EH (cell line): Measurements from ENCODE around the gene ZMIZ1.

ENCODE experiments used
- DNase-seq: peaks from one replicate; pipeline ENCODE4 v3.0.0-alpha.2; 2015; ENCODE audit warnings: low read depth

Gene ZMIZ1

DNA sequence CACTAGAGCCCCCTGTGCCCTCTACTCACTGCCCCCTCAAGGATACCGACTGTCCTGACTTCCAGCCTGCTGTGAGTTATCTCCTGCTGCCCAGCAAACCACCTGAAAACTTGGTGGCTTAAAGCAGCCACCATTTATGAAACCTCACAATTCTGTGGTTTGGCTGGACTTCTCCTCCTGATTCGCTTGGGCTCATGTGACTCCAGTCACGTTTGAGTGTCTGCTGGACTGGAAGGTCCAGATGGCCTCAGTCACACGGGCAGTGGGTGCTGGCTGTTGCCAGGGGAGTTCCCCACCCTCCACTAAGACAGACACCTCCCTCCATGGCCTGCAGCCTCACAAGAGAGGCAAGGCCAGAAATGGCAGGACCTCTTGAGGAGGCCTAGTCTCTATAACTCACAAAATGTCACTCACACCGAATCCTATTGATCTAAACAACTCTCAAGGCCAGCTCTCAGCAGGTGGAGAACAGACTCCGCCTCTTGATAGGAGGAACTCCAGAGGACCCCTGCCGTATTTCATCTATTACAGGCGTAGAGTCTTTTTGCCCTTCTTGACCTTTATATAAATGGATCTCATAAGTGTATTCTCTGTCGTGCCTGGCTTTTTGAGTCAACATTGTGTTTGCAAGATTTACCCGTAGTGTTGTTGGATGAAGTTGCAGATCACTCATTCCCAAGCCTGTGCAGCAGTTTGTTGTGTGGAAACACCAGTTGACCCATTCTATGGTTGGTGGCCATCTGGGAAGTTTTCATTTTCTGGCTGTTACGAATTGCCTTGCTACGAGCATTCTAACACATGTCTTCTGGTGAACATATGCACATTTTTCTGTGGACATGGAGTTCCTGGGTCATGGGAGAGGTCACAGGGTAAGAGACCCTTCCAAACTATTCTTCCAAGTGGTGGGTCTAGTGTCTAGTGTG, 48.3 kb downstream of the ZMIZ1 start:
- DNase-seq, result peak; percentile 58

DNA sequence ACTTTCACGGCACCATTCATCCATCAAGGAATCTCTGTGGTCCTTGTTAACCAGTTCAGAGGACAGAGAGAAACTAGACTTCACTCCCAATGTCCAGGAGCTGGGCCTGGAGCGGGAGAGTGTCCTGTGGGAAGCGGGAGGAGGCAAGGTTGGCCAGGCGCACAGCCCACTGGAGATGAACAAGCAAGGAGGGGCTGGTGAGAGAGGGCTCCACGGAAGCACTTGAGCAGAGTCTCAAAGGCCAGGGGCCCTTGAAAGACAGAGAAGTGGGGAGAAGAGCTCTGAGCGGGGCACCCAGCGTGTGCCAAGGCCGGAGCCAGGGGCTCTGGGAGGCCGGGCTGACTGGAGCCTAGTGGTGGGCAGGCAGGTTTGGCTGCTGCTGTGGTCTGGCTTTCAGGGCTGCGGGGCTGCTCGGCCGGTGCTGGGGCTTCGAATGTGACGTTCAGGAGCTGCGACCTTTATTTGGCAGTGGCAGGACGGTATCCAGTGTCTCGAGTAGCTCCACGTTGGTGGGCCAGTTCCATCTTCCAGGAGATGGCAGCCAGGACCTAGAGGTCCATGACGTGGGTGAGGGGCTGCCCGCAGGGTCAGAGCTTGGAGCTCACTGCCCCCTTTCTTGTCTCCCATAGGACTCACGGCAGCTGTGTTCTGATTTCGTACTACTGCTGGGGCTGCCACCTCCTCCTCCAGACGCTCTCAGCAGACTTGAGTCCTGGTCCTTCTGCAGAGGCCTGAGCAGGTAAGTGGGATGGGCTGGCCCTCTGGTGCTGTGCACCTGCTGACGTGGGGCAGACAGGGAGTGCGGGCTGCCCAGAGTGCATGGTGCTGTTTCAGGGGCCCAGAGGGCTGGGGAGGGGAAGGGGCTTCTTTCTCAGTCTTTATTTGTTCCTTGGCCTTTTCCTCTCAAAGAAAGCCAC, 49.8 kb downstream of the ZMIZ1 start:
- no peak for DNase-seq

DNA sequence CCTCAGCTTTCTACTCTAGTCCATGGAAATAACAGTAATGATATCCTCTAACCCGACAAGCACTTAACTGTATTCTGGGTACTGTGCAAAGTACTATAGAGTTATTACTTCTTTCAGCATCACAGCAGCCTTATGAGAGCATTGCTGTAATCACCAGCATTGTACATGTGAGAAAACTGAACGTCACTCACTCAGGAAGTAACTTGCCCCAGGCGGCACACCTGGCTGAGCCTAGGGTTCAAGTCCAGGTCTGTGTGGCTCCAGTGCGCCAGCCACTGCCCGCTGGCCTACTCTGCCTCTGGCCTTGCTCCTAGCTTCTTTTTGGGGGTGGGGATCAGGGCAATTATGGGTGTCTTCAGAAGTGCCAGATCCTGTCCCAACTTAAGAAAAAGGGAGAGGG, 50.5 kb downstream of the ZMIZ1 start:
- DNase-seq, result no peak

DNA sequence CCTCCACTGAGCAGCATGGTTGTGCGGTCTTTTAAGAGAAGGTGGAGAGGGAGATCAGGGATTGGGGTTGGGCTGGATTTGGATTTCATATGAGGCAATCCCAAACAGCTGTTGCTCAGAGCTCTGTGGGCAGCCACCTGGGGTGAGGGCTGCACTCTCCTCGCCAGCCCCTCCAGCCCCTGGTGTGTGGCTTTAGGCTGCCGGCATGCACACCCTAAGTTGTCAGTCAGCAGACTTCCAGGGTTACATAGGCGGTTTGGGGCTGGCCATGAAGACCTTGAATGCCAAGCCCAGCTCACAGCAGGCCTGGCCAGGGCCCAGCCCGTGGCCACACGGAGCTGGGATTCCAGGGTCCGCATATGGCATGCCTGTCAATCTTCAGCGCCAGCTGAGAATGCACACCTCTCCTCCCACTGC, 54.8 kb downstream of the ZMIZ1 start:
- no peak for DNase-seq

DNA sequence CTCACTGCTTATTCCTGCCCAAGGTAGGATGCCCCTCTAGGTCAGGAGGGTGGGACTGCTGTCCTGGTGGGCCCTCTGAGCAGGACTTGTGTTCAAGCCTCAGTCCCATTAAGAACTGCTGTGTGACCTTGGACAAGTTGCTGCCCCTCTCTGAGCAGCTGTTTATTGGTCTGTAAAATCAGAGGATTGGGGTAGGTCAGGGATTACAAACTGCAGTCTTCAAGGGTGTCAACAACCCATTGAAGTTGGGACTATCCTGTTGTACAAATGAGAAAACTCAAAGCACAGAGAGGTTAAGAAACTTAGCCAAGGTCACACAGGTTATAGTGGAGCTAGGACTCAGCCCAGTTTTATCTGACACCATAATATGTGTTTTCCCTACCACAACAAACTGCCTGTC, 55.3 kb downstream of the ZMIZ1 start:
- no peak for DNase-seq

DNA sequence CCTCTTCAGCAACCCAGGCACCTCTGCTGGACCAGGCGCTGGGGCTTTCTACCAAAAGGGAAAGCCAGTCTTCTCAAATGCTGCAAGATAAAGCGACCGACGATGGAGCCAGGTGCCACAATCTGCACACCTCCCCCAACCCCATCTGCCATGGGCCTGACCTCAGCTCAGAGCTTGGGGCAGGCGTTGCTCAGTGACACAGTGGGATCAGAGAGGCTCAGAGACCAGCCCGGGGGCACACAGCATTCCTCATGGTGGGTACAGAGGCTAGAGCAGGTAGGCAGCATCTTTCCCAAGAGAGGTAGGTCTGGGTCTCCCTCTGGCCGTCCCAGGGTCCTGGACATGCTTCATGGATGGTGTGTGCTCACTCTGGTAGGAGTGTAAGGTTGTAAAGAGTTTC, 56.3 kb downstream of the ZMIZ1 start:
- DNase-seq, result no peak

DNA sequence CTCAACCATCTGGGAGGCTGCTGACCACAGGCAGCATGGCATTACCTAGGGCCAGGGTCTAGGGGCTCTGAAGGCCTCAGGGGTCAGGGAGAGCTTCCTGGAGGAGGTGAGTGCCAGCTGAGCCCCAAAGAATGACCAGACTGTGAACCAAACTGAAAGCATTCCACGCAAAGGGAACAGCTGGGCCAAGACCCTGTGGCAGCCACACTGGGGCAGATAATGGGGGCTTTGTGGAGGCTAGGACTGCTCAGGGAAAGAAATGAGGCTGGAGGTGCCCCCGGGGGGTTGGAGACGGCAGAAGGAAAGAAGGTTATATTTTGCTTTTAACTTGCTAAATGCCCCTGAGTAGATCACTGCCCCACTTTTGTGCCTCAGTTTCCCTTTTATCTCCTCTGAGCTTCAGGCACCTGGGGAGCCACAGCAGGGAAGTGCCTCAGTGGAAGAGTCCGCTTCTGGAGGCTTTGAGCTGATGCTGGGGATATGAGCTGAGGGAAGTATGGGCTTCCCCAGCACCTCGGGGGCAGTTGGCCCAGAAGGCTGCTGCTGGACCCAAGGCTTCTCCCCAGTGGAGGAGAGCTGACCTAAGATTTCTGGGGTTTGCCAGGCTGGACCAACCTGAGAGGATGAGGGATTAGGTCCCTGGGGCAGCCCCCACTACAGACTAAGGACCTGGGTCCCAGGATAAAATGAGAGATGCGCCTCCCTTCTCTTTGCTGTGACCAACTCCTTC, 57.8 kb downstream of the ZMIZ1 start:
- no peak for DNase-seq

DNA sequence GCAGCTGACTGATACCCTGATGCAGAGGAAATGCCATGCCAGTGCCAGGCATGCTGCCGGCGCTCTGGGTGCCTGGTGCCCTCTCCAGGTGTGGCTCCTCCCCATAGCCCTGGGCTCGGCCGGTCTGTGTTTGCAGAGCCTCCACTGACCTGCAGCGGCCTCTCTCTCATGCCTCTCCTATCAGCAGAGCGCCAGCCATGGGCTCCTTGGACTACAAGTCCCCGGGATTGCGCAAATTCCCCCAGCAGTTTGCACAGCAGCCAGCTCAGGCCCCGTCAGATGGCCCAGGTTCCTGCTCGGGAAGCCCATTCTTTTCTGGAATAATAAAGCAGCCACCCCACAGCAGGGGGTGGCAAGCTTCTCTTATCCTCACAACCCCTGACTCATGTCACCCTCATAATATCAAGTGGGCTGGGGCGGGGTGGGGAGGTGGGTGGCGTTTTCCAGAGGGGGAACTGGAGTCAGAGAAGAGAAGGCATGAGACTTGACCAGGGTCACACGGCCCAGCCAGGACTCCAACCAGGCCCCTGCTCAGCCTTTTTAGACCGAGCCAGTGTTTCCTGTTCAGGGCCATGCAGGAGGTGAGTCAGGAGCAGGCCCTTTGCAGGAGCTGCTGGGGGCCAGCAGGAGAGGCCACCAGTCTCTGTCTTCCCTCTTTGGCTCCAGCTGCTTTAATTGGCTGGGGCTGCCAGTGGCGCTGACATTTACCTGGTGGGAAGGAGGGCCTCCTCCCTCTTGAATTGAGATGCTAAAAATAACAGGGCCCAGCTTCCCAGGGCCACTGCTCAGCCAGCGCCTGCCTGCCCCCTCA, 58.6 kb downstream of the ZMIZ1 start:
- peak; percentile 76 for DNase-seq

DNA sequence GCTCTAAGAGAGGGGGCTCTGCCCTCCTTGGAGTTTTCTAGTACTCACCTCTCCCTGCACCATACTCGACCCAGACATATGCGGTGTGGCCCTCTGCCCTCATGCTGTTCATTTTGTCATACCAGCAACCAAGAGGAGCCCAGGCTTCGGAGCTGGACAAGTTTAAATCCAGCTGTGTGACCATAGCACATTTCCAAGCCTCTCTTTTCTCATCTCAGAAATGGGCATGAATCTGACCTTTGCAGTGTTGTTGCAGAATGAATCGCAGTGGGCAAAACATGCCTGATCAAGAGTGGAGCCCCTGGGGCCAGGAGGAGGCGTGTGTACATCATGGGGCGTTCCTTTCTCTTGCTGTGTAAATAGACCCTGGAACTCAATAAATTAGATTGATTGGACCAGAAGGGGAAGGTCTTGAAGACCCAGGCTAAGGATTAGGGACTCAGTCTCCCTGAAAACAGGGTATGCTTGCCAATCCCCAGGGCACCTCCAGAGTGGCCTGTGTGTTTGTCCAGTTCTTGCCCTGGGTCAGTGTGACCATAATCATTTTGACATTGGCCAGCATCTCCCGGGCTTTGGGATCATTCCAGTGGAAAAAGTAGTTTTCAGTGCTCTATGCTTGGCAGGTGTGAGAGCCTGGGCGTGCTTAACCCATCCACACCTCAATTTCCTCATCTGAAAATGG, 59.6 kb downstream of the ZMIZ1 start:
- no peak for DNase-seq

DNA sequence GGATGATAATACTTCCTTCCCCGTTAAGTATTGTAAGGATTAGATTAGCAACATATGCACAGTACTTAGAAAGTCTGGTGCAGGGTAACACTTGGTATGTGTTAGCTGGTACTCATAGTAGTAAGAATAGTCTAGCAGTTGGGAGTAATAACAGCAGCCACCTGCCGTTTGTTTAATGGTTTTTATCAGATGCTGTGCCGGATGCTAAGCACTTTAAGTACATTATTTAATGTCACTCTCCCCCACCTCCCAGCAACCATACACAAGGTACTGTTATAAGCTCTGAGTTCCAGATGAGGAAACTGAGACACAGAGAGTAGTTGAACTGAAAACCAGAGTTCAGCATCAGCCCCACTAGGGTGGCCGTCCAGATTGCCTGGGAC, 60.1 kb downstream of the ZMIZ1 start:
- no peak for DNase-seq

DNA sequence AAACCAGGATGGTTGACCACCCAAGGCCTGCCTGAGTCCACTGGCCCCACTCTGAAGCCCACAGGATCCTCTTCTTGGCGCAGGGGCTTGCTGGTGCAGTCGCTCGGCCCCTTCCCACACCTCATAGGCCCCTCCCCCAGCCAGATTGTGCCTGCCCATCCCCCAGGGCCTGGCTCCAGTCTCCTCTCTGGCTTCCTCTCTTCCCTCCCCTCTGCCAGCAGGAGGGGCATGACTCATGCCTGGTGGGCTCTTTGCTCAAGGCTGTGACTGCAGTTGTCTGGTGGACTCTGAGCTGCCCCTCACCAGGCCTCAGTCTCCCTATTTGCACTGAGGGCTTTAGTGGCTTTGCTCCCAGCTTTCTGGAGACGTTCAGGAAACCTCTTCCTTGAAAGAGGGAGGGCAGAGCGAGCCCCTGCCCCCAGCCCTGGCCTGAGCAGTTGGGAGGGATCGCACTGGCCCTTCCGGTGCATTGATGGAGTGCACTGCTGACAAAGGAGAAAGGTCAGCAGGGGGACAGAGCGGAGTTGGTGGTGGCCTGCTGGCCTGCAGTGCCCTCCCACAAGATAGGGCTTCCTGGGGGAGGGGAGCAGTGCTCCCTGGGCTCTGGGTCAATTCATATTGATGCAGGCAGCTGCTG, 60.7 kb downstream of the ZMIZ1 start:
- peak; percentile 75 for DNase-seq

DNA sequence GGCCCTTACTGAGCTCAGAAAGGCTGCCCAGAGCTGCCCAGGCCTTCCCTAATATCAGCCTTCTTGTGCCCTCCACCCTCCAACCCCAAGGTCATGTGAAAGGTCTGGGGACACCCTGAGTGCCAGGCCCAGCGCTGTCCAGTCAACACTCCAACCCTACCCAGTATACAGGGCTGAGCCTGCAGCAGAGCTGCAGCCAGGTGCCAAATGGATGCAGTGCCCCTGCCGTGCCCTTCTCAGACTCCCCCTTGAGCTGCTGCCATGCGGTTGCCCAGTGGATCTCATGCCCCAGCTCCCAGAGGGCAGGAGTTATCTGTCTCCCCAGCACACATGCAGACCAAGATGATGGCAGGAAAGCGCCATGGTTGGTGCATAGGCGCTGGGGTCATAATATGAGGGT, 61.5 kb downstream of the ZMIZ1 start:
- no peak for DNase-seq

DNA sequence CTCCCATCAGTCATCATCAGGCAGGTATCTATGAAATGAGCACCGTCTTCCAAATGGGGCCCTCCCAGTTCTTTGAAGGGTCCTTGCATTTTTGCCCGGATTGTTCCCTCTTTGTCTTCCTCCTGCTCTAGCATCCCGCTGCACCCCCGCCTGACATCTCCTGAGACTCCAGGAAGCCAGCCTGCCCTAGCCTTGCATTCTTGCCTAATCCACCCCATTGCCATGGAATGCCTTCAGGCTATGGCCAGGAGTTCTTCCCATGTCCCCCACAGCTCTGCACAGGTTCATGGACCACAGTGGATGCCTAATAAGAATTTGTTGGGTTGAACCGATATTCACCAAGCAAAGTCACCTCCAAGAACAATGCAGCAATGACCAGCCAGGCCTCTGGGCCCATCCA, 62.1 kb downstream of the ZMIZ1 start:
- DNase-seq, result peak; percentile 63

DNA sequence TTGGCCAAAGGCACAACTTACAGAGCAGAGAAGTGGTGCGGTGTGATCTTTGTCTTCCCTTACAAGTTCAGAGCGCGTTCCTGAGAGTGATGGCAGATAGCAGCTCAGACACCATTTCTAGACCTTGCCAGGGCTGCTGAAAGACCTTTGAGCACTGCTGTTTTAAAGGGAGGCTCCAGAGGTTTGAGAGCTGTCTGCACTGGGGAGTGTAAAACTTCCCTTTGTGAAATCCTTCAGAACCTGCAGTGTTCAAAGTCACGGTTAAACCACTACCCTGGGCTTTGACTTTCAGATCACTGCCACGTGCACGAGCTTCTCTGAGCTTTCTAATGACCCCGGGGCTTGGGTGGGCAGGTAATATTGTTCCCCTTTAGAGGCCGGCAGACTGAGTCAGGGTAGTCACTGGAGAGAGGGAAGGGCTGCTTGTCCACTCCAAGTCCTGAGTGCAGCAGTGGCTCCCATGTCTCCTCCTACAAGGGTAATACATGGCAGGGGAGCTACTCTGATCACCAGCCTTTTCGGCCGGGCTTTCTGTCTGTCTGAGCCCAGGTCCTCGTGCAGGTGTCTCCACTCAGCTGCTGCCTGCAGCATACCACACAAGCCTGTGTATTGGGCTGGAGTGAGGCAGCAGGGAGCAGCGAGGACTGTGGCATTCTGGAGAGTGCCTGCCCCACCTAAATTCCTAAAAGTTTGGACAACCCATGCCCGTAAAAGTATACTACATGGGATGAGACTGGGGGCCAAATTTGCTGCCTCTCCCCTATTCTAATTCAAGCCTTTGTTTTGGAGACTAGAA, 63.3 kb downstream of the ZMIZ1 start:
- no peak for DNase-seq

DNA sequence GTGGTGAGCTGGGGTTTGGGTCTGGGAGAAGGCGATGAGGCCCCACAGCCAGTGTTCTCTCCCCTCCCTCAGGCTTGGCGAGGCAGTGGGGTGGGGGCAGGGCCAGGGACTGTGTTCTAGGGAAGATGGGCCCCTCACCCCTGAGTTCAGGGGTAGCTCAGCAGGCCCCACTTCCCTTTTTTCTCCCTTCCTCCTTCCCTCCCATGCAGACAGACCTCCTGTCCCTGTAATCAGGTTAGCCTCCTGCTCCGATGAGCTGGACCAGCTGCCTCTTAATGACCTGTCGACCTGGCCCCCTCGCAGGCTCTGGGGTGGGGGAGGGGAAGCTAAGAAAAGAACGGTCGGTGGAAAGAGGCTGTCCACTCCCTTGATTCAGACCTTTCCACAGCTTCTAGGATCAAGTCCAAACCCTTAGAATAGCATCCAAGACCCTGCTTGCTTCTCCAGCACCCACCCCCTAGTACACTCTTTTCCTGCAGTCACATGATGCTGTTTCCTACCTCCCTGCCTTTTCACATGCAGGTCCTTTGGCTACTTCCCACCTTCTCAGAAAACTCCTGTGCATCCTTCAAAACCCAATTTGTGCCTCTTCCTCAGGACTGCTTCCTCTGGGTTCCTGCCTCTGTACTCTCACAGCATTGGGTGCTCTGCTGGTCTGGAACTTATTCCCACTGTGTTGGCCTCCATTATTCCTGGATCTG, 64.1 kb downstream of the ZMIZ1 start:
- DNase-seq, result no peak

DNA sequence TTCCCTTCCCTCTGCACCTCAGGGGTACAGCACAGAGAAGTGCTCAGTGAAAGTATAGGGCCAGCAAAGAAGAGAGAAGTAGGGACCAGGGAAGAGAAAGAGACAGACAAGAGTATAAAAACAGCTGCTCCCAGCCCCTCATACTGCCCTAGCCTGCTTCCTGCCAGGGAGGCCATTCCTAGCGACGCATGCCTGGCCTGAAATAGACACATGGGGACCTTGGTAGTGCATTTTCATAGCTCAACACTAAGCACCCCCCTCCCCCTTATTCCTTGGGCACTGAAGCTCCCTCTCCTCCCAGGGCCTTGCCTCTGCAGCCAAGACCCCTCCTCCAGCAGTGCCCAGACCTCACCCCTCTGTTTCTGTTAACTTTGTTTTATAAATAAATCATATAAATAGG, 64.7 kb downstream of the ZMIZ1 start:
- DNase-seq, result no peak

DNA sequence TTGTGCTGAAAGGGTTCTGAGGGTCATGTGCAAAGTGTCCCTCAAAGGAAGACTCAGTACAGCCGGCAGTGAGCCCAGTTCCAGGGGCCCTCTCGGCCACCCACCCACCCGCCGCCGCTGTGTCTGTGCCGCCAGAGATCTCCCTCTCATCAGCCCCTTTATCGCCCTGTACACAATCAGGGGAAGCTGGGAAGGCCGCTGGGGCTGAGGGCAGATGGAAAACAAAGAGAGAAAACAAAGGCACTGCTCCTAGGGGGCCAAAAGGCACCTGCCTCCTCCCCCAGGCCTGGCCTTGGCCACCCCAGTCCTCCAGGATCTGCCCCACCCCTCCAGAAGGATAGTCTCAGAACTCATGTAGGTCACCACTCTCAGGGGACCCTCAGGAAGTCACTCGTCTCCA, 67.0 kb downstream of the ZMIZ1 start:
- DNase-seq, result no peak

DNA sequence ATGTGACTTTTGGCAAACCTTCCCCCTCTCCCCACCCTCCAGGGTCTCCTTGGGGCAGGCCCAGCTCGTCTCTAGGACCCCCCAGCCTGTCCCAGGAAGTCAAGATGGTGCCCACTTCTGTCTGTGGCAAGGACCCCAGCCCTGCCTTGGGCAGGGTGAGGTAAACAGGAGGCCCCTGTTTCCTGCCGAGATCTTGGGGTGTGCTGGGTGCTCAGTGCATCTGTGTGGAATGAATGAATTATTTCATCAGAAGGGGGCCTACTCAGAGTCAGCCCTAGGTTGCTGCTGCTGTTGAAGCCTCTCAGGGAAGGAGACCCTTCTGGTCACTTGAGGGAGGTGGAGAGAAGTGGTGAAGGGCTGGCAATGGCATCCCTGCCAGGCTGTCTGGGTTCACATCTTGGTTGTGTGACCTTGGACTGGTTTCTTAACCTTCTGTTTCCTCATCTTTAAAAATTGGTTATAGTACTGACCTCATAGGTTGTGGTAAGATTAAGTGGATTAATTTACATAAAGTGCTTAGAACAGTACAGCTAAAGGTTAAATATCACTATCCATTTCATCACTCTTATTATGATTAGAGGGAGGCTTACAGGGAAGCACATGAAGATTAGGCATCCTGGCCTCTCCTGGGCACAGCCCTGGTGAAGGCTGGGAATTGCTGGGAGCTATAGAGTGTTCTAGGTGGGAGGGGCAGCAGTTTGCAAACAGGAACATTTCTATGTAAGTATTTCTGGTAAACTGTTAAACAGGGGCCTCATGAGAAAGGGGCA, 67.7 kb downstream of the ZMIZ1 start:
- no peak for DNase-seq
